NCI-H146 treated with DMSO at 0.1 percent for 48 hours (cell line): ENCODE data around the gene PSPC1.

Experiments used
- DNase-seq: peaks from one replicate; lab custom pipeline; 2025; ENCODE audit not compliant: unreplicated experiment; lab: John Stamatoyannopoulos, UW

The PSPC1 gene

GRCh38 chr13:19673473-19674430, 109.0 kb downstream of the PSPC1 start:
- DNase-seq = no peak

- no peak for DNase-seq
Observed at GRCh38 chr13:19672990-19673389, 109.8 kb downstream of the PSPC1 start.

GRCh38 chr13:19670147-19670546, 112.6 kb downstream of the PSPC1 start:
- no peak for DNase-seq

GRCh38 chr13:19668778-19669177, 114.0 kb downstream of the PSPC1 start:
- no peak for DNase-seq

- DNase-seq = no peak
Observed at GRCh38 chr13:19665427-19665859, 117.3 kb downstream of the PSPC1 start.

- DNase-seq = no peak
Observed at GRCh38 chr13:19664481-19665230, 118.1 kb downstream of the PSPC1 start.

- no peak for DNase-seq
Observed at GRCh38 chr13:19663416-19663979, 119.2 kb downstream of the PSPC1 start.

- no peak for DNase-seq
Observed at GRCh38 chr13:19661561-19661960, 121.2 kb downstream of the PSPC1 start.

- no peak for DNase-seq
Observed at GRCh38 chr13:19661126-19661525, 121.6 kb downstream of the PSPC1 start.

GRCh38 chr13:19658831-19659230, 123.9 kb downstream of the PSPC1 start:
- DNase-seq = no peak

GRCh38 chr13:19657872-19658591, 124.7 kb downstream of the PSPC1 start:
- no peak for DNase-seq
